ENCODE results near the gene MACROD2.

DNA sequence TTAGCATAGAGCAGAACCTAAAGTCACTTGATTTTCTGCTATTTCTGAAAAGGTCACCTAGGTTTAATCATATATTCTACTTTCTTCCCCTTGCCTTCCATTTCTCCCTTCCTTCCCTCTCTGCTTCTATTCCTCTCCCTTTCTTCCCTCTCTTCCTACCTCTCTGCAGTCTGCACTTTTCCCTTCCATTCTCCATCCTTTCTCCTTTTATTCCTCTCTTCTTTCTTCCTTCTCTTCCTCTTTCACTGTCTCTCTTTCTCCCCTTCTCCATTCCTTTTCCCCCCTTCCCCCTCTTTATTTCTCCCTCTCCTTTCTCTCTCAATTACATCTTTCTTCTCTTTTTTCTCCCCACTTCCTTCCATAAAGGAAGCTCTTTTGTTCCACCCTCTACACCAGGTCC, 1391.9 kb downstream of the MACROD2 start:
- TF ChIP-seq, protein P1, sequence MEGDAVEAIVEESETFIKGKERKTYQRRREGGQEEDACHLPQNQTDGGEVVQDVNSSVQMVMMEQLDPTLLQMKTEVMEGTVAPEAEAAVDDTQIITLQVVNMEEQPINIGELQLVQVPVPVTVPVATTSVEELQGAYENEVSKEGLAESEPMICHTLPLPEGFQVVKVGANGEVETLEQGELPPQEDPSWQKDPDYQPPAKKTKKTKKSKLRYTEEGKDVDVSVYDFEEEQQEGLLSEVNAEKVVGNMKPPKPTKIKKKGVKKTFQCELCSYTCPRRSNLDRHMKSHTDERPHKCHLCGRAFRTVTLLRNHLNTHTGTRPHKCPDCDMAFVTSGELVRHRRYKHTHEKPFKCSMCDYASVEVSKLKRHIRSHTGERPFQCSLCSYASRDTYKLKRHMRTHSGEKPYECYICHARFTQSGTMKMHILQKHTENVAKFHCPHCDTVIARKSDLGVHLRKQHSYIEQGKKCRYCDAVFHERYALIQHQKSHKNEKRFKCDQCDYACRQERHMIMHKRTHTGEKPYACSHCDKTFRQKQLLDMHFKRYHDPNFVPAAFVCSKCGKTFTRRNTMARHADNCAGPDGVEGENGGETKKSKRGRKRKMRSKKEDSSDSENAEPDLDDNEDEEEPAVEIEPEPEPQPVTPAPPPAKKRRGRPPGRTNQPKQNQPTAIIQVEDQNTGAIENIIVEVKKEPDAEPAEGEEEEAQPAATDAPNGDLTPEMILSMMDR (tag by site-specific recombination; IDR thresholded peaks at IDR 0.05): no peak
- TF ChIP-seq, protein P2, sequence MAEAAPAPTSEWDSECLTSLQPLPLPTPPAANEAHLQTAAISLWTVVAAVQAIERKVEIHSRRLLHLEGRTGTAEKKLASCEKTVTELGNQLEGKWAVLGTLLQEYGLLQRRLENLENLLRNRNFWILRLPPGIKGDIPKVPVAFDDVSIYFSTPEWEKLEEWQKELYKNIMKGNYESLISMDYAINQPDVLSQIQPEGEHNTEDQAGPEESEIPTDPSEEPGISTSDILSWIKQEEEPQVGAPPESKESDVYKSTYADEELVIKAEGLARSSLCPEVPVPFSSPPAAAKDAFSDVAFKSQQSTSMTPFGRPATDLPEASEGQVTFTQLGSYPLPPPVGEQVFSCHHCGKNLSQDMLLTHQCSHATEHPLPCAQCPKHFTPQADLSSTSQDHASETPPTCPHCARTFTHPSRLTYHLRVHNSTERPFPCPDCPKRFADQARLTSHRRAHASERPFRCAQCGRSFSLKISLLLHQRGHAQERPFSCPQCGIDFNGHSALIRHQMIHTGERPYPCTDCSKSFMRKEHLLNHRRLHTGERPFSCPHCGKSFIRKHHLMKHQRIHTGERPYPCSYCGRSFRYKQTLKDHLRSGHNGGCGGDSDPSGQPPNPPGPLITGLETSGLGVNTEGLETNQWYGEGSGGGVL (tag by site-specific recombination; IDR thresholded peaks at IDR 0.05): no peak
